GM18868 (cell line): ENCODE measurements around the gene THAP4.
A peak's percentile ranks its signal among the peaks of the same experiment; 100 is the strongest.
"Not testable (repeated sequence)": the region's sequence is repeated elsewhere in the genome, so short reads cannot be mapped to it uniquely, and the experiment has no call there.

Experiments
- ATAC-seq: cut with Tn5 transposase; IDR thresholded peaks from one replicate; pipeline ENCODE4 v1.9.1; 2021; ENCODE audit warnings: mild to moderate bottlenecking, moderate library complexity; ENCODE audit not compliant: unreplicated experiment

The THAP4 gene

GRCh38 chr2:241613017-241613780 lies 23.8 kb downstream of the THAP4 start:
- no peak for ATAC-seq

- ATAC-seq, result no peak
Observed at GRCh38 chr2:241612156-241613016, 24.6 kb downstream of the THAP4 start.

- ATAC-seq, result no peak
Observed at GRCh38 chr2:241611062-241611461, 25.9 kb downstream of the THAP4 start.

GRCh38 chr2:241609859-241610793 lies 26.8 kb downstream of the THAP4 start:
- peak; percentile 95 for ATAC-seq

GRCh38 chr2:241608881-241609280 lies 28.1 kb downstream of the THAP4 start:
- ATAC-seq, result no peak

- no peak for ATAC-seq
Observed at GRCh38 chr2:241607162-241607885, 29.6 kb downstream of the THAP4 start.

GRCh38 chr2:241606186-241606585 lies 30.8 kb downstream of the THAP4 start:
- no peak for ATAC-seq

GRCh38 chr2:241603686-241604085 lies 33.3 kb downstream of the THAP4 start:
- ATAC-seq, result no peak

GRCh38 chr2:241602720-241603119 lies 34.2 kb downstream of the THAP4 start:
- ATAC-seq, result no peak

GRCh38 chr2:241601841-241602240 lies 35.1 kb downstream of the THAP4 start:
- no peak for ATAC-seq

- no peak for ATAC-seq
Observed at GRCh38 chr2:241599615-241600014, 37.3 kb downstream of the THAP4 start.

GRCh38 chr2:241598487-241598886 lies 38.5 kb downstream of the THAP4 start:
- no peak for ATAC-seq

GRCh38 chr2:241598061-241598460 lies 38.9 kb downstream of the THAP4 start:
- ATAC-seq, result no peak

- no peak for ATAC-seq
Observed at GRCh38 chr2:241597561-241597960, 39.4 kb downstream of the THAP4 start.

GRCh38 chr2:241595600-241596140 lies 41.3 kb downstream of the THAP4 start:
- no peak for ATAC-seq

GRCh38 chr2:241593271-241593670 lies 43.7 kb downstream of the THAP4 start:
- ATAC-seq, result no peak

GRCh38 chr2:241592126-241592845 lies 44.7 kb downstream of the THAP4 start:
- no peak for ATAC-seq

GRCh38 chr2:241590496-241591455 lies 46.2 kb downstream of the THAP4 start:
- ATAC-seq, result not testable (repeated sequence)
